HepG2 (cell line): Measurements from ENCODE around the gene CNR2. TPM values are rescaled to one million over a fixed set of nuclear protein-coding genes. Genes with fewer than 3 reads are reported as not detected.

Experiments used
- ATAC-seq: fragments of 200-7000 bp; cut with Tn5 transposase; 3 replicates; pipeline ENCODE4 v1.9.1; 2020; ENCODE audit warnings: mild to moderate bottlenecking, moderate library complexity
- BruUV-seq: library from RNA; stranded (reverse); fragments of 400-500 nt; replicated peaks from 2 replicates; lab custom pipeline; 2021; lab: Mats Ljungman, UMichigan
- CTCF ChIA-PET: fragments of 300-600 bp; formaldehyde crosslinking; extraction: SDS; loops from one replicate; lab custom pipeline; 2021; ENCODE audit warnings: low total read pairs, inconsistent platforms, low intra/inter-chr PET ratio; lab: Yijun Ruan, JAX
- POLR2A ChIA-PET: fragments of 350-600 bp; sonication (Branson Sonifier 250); formaldehyde crosslinking; loops from one replicate; lab custom pipeline; 2020; ENCODE audit warnings: antibody characterized with exemption, inconsistent platforms; lab: Yijun Ruan, JAX
- DNase-seq: peaks from one replicate; pipeline ENCODE4 v3.0.0-alpha.2; 2015; ENCODE audit warnings: low spot score
- FAIRE-seq: peaks from 3 replicates; lab custom pipeline; 2011; peaks lifted over from hg19 to GRCh38; lab: Jason Lieb, UNC
- H2AFZ ChIP-seq: one replicate; pipeline ENCODE4 v1.6.1; 2011; ENCODE audit warnings: low read length, inconsistent platforms
- H3K27ac ChIP-seq: fragments of 300-600 bp; 3 replicates; pipeline ENCODE4 v1.8.0; 2011; ENCODE audit warnings: mixed run types, mild to moderate bottlenecking, mixed read lengths, low read length, inconsistent platforms; ENCODE audit not compliant: insufficient read depth; ENCODE audit errors: extremely low read length
- H3K27me3 ChIP-seq, 2 experiments: fragments of 200-600 bp in 1 of 2; 2 replicates in 1 of 2; 3 replicates in 1 of 2; pipeline versions ENCODE4 v1.6.0 to v1.8.0; 2011; ENCODE audit warnings: low read length in 2 of 2, mild to moderate bottlenecking in 2 of 2, moderate library complexity in 2 of 2, inconsistent platforms in 1 of 2; ENCODE audit not compliant: insufficient read depth in 2 of 2, control insufficient read depth in 1 of 2
- H3K36me3 ChIP-seq, 2 experiments: fragments of 200-600 bp in 1 of 2; replicated peaks in 1 of 2; 2 replicates in 1 of 2; 3 replicates in 1 of 2; pipeline versions ENCODE4 v1.5.1 to v1.8.0; 2011; ENCODE audit warnings: low read length in 2 of 2, inconsistent platforms in 1 of 2; ENCODE audit not compliant: insufficient read depth in 2 of 2, control insufficient read depth in 1 of 2
- H3K4me1 ChIP-seq: 2 replicates; pipeline ENCODE4 v1.5.1; 2012; ENCODE audit warnings: low read length, inconsistent platforms; ENCODE audit not compliant: insufficient read depth
- H3K4me2 ChIP-seq: 2 replicates; pipeline ENCODE4 v1.6.0; 2011; ENCODE audit warnings: low read depth, low read length, inconsistent platforms
- H3K4me3 ChIP-seq, 3 experiments: fragments of 200-600 bp in 1 of 3; sonication (generic), shearing (Covaris generic) in 1 of 3; replicated peaks in 1 of 3; 2 replicates each; pipeline ENCODE4 v1.5.1; 2011 to 2016; ENCODE audit warnings: low read length in 3 of 3, inconsistent platforms in 2 of 3, low read depth in 2 of 3, mild to moderate bottlenecking in 2 of 3, control low read depth in 1 of 3, mixed read lengths in 1 of 3; ENCODE audit not compliant: insufficient read depth in 1 of 3
- H3K79me2 ChIP-seq: one replicate; pipeline ENCODE4 v1.6.1; 2011; ENCODE audit warnings: low read length, inconsistent platforms; ENCODE audit not compliant: insufficient read depth
- H3K9ac ChIP-seq: 2 replicates; pipeline ENCODE4 v1.6.0; 2011; ENCODE audit warnings: mild to moderate bottlenecking, low read depth, low read length, inconsistent platforms; ENCODE audit not compliant: insufficient read depth
- H3K9me3 ChIP-seq: 2 replicates; pipeline ENCODE4 v1.5.1; 2012; ENCODE audit warnings: mild to moderate bottlenecking, low read length
- H4K20me1 ChIP-seq: 2 replicates; pipeline ENCODE4 v1.6.0; 2011; ENCODE audit warnings: inconsistent platforms, mild to moderate bottlenecking, low read length, moderate library complexity; ENCODE audit not compliant: insufficient read depth
- CSRNP1 ChIP-seq: sonication (generic); formaldehyde crosslinking; IDR thresholded peaks from 2 replicates; pipeline ENCODE4 v1.8.1; 2023; ENCODE audit warnings: mild to moderate bottlenecking, missing genetic modification reagents
- GRHL1 ChIP-seq: sonication (generic); formaldehyde crosslinking; conservative IDR thresholded peaks from 2 replicates; pipeline ENCODE4 v1.8.0; 2022; ENCODE audit warnings: missing genetic modification reagents
- IKZF1 ChIP-seq: fragments of 450-650 bp; IDR thresholded peaks from 2 replicates; pipeline ENCODE4 v1.7.1; 2016
- NBN ChIP-seq: fragments of 450-650 bp; conservative IDR thresholded peaks from 2 replicates; pipeline ENCODE4 v1.6.1; 2017
- PAWR ChIP-seq: sonication (generic); formaldehyde crosslinking; IDR thresholded peaks from 2 replicates; pipeline ENCODE4 v1.4.0; 2020; ENCODE audit warnings: missing genetic modification reagents, mild to moderate bottlenecking, borderline replicate concordance
- PRPF4 ChIP-seq: fragments of 200-400 bp; formaldehyde crosslinking; IDR thresholded peaks from 2 replicates; pipeline ENCODE4 v1.6.1; 2016; ENCODE audit warnings: low read length, low read depth; ENCODE audit not compliant: poor library complexity, severe bottlenecking
- PTBP1 ChIP-seq: fragments of 200-400 bp; formaldehyde crosslinking; IDR thresholded peaks from 2 replicates; pipeline ENCODE4 v1.6.1; 2018; ENCODE audit warnings: low read length, low read depth; ENCODE audit not compliant: poor library complexity, severe bottlenecking
- SCMH1 ChIP-seq: sonication (generic); formaldehyde crosslinking; IDR thresholded peaks from 2 replicates; pipeline ENCODE4 v1.9.0; 2021; ENCODE audit warnings: missing genetic modification reagents, mild to moderate bottlenecking, borderline replicate concordance
- SETDB1 ChIP-seq: sonication (generic); formaldehyde crosslinking; IDR thresholded peaks from 2 replicates; pipeline ENCODE4 v1.5.1; 2020; ENCODE audit warnings: missing genetic modification reagents, mild to moderate bottlenecking, borderline replicate concordance
- TBX3 ChIP-seq: fragments of 450-650 bp; IDR thresholded peaks from 2 replicates; pipeline ENCODE4 v1.6.1; 2017; ENCODE audit warnings: antibody characterized with exemption, mild to moderate bottlenecking, inconsistent platforms, borderline replicate concordance
- XRCC5 ChIP-seq: fragments of 200-400 bp; formaldehyde crosslinking; optimal IDR thresholded peaks from 2 replicates; pipeline ENCODE3; 2017; ENCODE audit warnings: mild to moderate bottlenecking, low read length
- ZNF160 ChIP-seq: sonication (generic); formaldehyde crosslinking; IDR thresholded peaks from 2 replicates; pipeline ENCODE4 v1.8.0; 2022; ENCODE audit warnings: mild to moderate bottlenecking, inconsistent platforms, missing genetic modification reagents
- ZNF430 ChIP-seq: sonication (generic); formaldehyde crosslinking; IDR thresholded peaks from 2 replicates; pipeline ENCODE4 v1.9.0; 2021; ENCODE audit warnings: mild to moderate bottlenecking, missing genetic modification reagents
- ZNF432 ChIP-seq: sonication (generic); formaldehyde crosslinking; IDR thresholded peaks from 2 replicates; pipeline ENCODE4 v1.5.0; 2020; ENCODE audit warnings: missing genetic modification reagents, mild to moderate bottlenecking, borderline replicate concordance
- ZNF570 ChIP-seq: sonication (generic); formaldehyde crosslinking; IDR thresholded peaks from 2 replicates; pipeline ENCODE4 v1.4.0; 2020; ENCODE audit warnings: mild to moderate bottlenecking, missing genetic modification reagents, borderline replicate concordance
- WGBS: methylation state at CpG from one replicate; pipeline ENCODE4 v1.1.6; 2017; ENCODE audit warnings: low lambda C conversion rate; 5-methylcytosine and 5-hydroxymethylcytosine counted together
- in situ Hi-C: cut with HindIII; loops from 2 replicates; pipeline ENCODE4 v1.10.0; 2017; ENCODE audit warnings: low pct_unique_long_range_greater_than_20kb; ENCODE audit not compliant: extremely low pct_ligation_motif_present
- intact Hi-C: fragments of 100-400 bp; cut with micrococcal nuclease; formaldehyde crosslinking; loops from one replicate; pipeline ENCODE4 v1.10.0; 2022; ENCODE audit not compliant: unreplicated experiment
- polyA plus RNA-seq, 8 experiments: library from polyadenylated mRNA; depleted of rRNA in 3 of 8; stranded (reverse) in 7 of 8; unstranded in 1 of 8; fragments of >200 nt; fragmentation: Illumina TruSeq in 4 of 8; extraction: Trizol in 4 of 8; gene quantifications; 2 replicates each; pipeline versions ENCODE4 v1.2.1 to v1.2.3, GENCODE V29; 2011 to 2016; ENCODE audit warnings: low read depth in 4 of 8, missing spikeins in 1 of 8, mixed read lengths in 1 of 8; ENCODE audit not compliant: insufficient read depth in 1 of 8
- total RNA-seq, 5 experiments: library from RNA; depleted of rRNA; stranded (reverse); fragments of >200 nt; fragmentation: Illumina TruSeq; extraction: Trizol; gene quantifications; 2 replicates each; pipeline ENCODE4 v1.2.3, GENCODE V29; 2016; ENCODE audit warnings: low read depth in 1 of 5

The CNR2 gene
- total and polyA plus RNA-seq, 2 of the 13 experiments (the other 11 are each of a cell fraction or from before 2014, with no cell fraction given): not detected

- Histone ChIP-seq H3K27me3 (peaks cover 2 to 10% of the 10 kb centered on the region in 2 experiments; a peak in 2 of 5 replicates), H2AFZ (no peak overlapping the region), H3K9ac (no peak overlapping the region), H3K4me2 (no peak overlapping the region), H3K9me3 (no peaks in the 10 kb centered on the region), H3K27ac (no peak overlapping the region), H4K20me1 (no peaks in the 10 kb centered on the region), H3K79me2 (no peaks in the 10 kb centered on the region), H3K4me1 (peaks cover 27% of the 10 kb centered on the region), H3K36me3 (no peaks in the 10 kb centered on the region), H3K4me3 (no peak overlapping the region)
- no TSS peak for BruUV-seq
- intact Hi-C loops: no loop called here
- DNase-seq (no peak), FAIRE-seq (no peak), ATAC-seq (no peak)
- CTCF ChIA-PET: no interaction called here
- in situ Hi-C loops: loop anchor here (5.0 kb wide), 1 partner anchor 108 kb away; no protein-coding TSS in a partner anchor
- no peak for TF ChIP-seq PTBP1
- TF ChIP-seq TBX3: no peak
- no peak for TF ChIP-seq CSRNP1 (CRISPR knock-in tag)
- no peak for TF ChIP-seq ZNF160
- no peak for TF ChIP-seq XRCC5
- TF ChIP-seq NBN: no peak
- TF ChIP-seq PAWR (CRISPR knock-in tag): no peak
- no peak for TF ChIP-seq SETDB1 (CRISPR knock-in tag)
- no peak for TF ChIP-seq SCMH1 (CRISPR knock-in tag)
- TF ChIP-seq ZNF432 (CRISPR knock-in tag): no peak
- TF ChIP-seq IKZF1: no peak
- TF ChIP-seq GRHL1: no peak
- no peak for TF ChIP-seq PRPF4
- TF ChIP-seq ZNF430 (CRISPR knock-in tag): no peak
- TF ChIP-seq ZNF570 (CRISPR knock-in tag): no peak
- POLR2A ChIA-PET: no interaction called here
- 78% methylated on average over 4 of the region's 4 CpGs for WGBS
Measured at GRCh38 chr1:23914921-23915320, 1.8 kb upstream of the CNR2 start.
